ENCODE data around the gene TJP3.

Gene TJP3

GRCh38 chr19:3720349-3720917 is 12.2 kb downstream of the TJP3 start:
- DNase-seq = no peak

- peak; percentile 50 to 77 for DNase-seq
These were observed 13.1 kb downstream of the TJP3 start for GRCh38 chr19:3721131-3721886.

- no peak for DNase-seq
These were observed 13.8 kb downstream of the TJP3 start for GRCh38 chr19:3721887-3722442.

GRCh38 chr19:3722443-3723109 is 14.4 kb downstream of the TJP3 start:
- no peak for DNase-seq

- no peak for DNase-seq
These were observed 14.9 kb downstream of the TJP3 start for GRCh38 chr19:3723110-3723488.

- DNase-seq = no peak
These were observed 15.7 kb downstream of the TJP3 start for GRCh38 chr19:3723883-3724282.

- DNase-seq = no peak
These were observed 16.9 kb downstream of the TJP3 start for GRCh38 chr19:3725121-3725520.

GRCh38 chr19:3725640-3726310 is 17.6 kb downstream of the TJP3 start:
- no peak for DNase-seq

GRCh38 chr19:3730457-3730958 is 22.3 kb downstream of the TJP3 start:
- DNase-seq = no peak

- no peak for DNase-seq
These were observed 23.9 kb downstream of the TJP3 start for GRCh38 chr19:3732108-3732507.

- no peak for DNase-seq
These were observed 25.5 kb downstream of the TJP3 start for GRCh38 chr19:3733549-3734309.

GRCh38 chr19:3734310-3734600 is 26.1 kb downstream of the TJP3 start:
- DNase-seq = no peak

- DNase-seq = no peak
These were observed 28.0 kb downstream of the TJP3 start for GRCh38 chr19:3736106-3736724.

- DNase-seq = no peak
These were observed 29.5 kb downstream of the TJP3 start for GRCh38 chr19:3737487-3738205.

GRCh38 chr19:3738477-3739220 is 30.5 kb downstream of the TJP3 start:
- DNase-seq = no peak

GRCh38 chr19:3740431-3740830 is 32.2 kb downstream of the TJP3 start:
- DNase-seq = no peak

- DNase-seq = no peak
These were observed 35.3 kb downstream of the TJP3 start for GRCh38 chr19:3743486-3743885.

- DNase-seq = no peak
These were observed 37.3 kb downstream of the TJP3 start for GRCh38 chr19:3745363-3746045.

GRCh38 chr19:3746371-3747056 is 38.3 kb downstream of the TJP3 start:
- DNase-seq = no peak
